Psoas muscle (tissue), 8 donors: ENCODE results near the gene PRKAG2. TPM values are rescaled to one million over a fixed set of nuclear protein-coding genes. Genes with fewer than 3 reads are reported as not detected.

Experiments used
- ATAC-seq, 4 donors: fragments of 200-7000 bp; cut with Tn5 transposase; one replicate each; pipeline ENCODE4 v1.9.1; 2020; ENCODE audit warnings: moderate library complexity in 3 of 4, mild to moderate bottlenecking in 2 of 4
- DNase-seq, 2 donors: peaks; one replicate each; pipeline ENCODE4 v3.0.0-alpha.2; 2020
- H3K27ac ChIP-seq: fragments of 200-600 bp; one replicate; pipeline ENCODE4 v1.8.0; 2022
- H3K27me3 ChIP-seq, 3 donors: fragments of 200-600 bp in 1 of 3; one replicate each; pipeline versions ENCODE4 v1.6.1 to v1.8.0; 2013 to 2022; ENCODE audit warnings: low read length in 2 of 3, mild to moderate bottlenecking in 2 of 3, moderate library complexity in 1 of 3; ENCODE audit not compliant: insufficient read depth in 3 of 3
- H3K36me3 ChIP-seq, 2 donors: fragments of 200-600 bp in 1 of 2; one replicate each; pipeline versions ENCODE4 v1.6.1 to v1.8.0; 2013 to 2022; ENCODE audit warnings: low read depth in 1 of 2, mild to moderate bottlenecking in 1 of 2, moderate library complexity in 1 of 2; ENCODE audit not compliant: insufficient read depth in 1 of 2
- H3K4me1 ChIP-seq: fragments of 200-600 bp; one replicate; pipeline ENCODE4 v1.8.0; 2022
- H3K4me3 ChIP-seq: fragments of 200-600 bp; one replicate; pipeline ENCODE4 v1.8.0; 2022; ENCODE audit warnings: mild to moderate bottlenecking
- H3K9me3 ChIP-seq: fragments of 200-600 bp; one replicate; pipeline ENCODE4 v1.8.0; 2022
- WGBS, 3 donors: extraction: QIAGEN DNeasy Blood & Tissue Kit; methylation state at CpG; one replicate each; pipeline versions ENCODE4 v1.1.6 to v1.1.7; 2013; 5-methylcytosine and 5-hydroxymethylcytosine counted together
- intact Hi-C, 2 donors: fragments of 100-400 bp; cut with DNase I; formaldehyde crosslinking; loops; one replicate each; pipeline versions ENCODE4 v1.11.0 to v1.14.2; 2022
- polyA plus RNA-seq, 3 donors: library from polyadenylated mRNA; stranded (reverse); fragments of 200-250 nt; gene quantifications; one replicate each; pipeline ENCODE4 v1.2.3, GENCODE V29; 2013
- total RNA-seq, 4 donors: library from RNA; stranded (reverse); fragmentation: NEBNext Ultra II Directional in 2 of 4; extraction: Animal tissue kit (Norgen Biotek cat#: 25700) in 2 of 4; gene quantifications; one replicate each; pipeline versions ENCODE4 v1.2.1 to v1.2.4, GENCODE V29; 2021 to 2023
- TF ChIP-seq, protein P1 (sequence below): fragments of 200-600 bp; IDR thresholded peaks from one replicate; pipeline ENCODE4 v1.8.0; 2022; ENCODE audit warnings: antibody characterized with exemption
- donor health status: healthy with polysubstance abuse.
- donor health status: DM: no; HTN: no; CAD: no; lungs with moderate emphysema.
- donor health status: Bipolar disorder and iron deficiency.
- donor health status: healthy.
- donor health status: DM: yes; HTN: yes; CAD: no.
- donor health status: DM: no; HTN: no; CAD: no.
- donor health status: DM: no; HTN: no; CAD: no.
- donor health status: DM: yes; HTN: yes; CAD: no.

The PRKAG2 gene
- total and polyA plus RNA-seq, 7 donors: 9.3 to 143 (median 19.8) TPM

DNA sequence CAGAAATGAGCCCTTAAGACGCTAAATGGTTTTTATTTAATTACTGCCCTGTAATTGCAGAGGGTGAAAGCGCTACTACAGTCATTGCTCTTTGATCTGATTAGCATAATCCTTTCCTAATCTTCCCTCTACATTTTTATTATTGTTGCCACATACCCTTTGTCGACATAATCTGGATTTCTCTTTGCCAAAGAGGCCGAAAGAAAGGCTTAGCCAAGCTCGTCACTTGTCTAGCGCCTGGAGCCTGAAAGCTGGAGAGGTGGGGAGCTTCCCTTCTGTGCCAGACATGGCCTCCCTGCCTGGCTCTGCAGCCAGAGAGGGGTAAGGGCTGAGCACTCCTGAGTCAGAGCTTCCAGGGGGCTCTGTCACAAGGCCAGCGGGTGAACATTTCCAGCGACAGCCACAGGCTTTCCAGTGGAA is 145.9 kb downstream of the PRKAG2 start:
- H3K4me3 ChIP-seq: no peak overlapping the region
- DNase-seq (no peak), ATAC-seq (no peak)
- peaks cover 0 to 3% of the 10 kb centered on the region in 2 donors for H3K36me3 ChIP-seq
- peaks cover 23% of the 10 kb centered on the region for H3K4me1 ChIP-seq
- H3K27ac ChIP-seq: no peak overlapping the region
- intact Hi-C loops: no loop called here
- 83 to 85% (median 85%) methylated on average over 8 of the region's 8 CpGs for WGBS, 3 donors
- TF ChIP-seq, protein P1, sequence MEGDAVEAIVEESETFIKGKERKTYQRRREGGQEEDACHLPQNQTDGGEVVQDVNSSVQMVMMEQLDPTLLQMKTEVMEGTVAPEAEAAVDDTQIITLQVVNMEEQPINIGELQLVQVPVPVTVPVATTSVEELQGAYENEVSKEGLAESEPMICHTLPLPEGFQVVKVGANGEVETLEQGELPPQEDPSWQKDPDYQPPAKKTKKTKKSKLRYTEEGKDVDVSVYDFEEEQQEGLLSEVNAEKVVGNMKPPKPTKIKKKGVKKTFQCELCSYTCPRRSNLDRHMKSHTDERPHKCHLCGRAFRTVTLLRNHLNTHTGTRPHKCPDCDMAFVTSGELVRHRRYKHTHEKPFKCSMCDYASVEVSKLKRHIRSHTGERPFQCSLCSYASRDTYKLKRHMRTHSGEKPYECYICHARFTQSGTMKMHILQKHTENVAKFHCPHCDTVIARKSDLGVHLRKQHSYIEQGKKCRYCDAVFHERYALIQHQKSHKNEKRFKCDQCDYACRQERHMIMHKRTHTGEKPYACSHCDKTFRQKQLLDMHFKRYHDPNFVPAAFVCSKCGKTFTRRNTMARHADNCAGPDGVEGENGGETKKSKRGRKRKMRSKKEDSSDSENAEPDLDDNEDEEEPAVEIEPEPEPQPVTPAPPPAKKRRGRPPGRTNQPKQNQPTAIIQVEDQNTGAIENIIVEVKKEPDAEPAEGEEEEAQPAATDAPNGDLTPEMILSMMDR: no peak
- H3K27me3 ChIP-seq: no peaks in the 10 kb centered on the region
- H3K9me3 ChIP-seq: no peaks in the 10 kb centered on the region

DNA sequence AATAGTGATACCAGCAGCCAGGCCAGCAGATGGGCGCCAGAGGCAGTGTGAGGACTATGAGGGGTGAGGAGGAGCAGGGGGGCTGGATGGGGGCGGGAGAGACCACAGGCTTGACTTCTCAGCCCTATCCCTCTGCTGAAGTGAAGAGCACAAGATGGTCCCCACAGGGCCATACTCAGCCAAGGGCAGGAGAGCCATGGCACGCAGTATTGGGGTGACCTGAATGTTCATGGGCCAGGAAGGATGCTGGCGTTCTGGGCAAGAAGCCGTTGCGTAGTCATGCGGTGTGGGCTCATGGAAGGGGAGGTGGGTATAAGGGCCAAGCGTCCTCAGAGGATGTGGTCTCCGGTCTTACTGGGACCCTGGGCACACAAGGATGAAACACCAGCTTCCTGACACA is 146.3 kb downstream of the PRKAG2 start:
- no peak overlapping the region for H3K4me3 ChIP-seq
- peaks cover 0 to 3% of the 10 kb centered on the region in 2 donors for H3K36me3 ChIP-seq
- no peaks in the 10 kb centered on the region for H3K27me3 ChIP-seq
- intact Hi-C loops: no loop called here
- H3K4me1 ChIP-seq: peaks cover 22% of the 10 kb centered on the region
- no peak overlapping the region for H3K27ac ChIP-seq
- ATAC-seq (no peak), DNase-seq (no peak)
- TF ChIP-seq, protein P1: no peak
- H3K9me3 ChIP-seq: no peaks in the 10 kb centered on the region
- 93 to 97% (median 95%) methylated on average over 9 of the region's 9 CpGs for WGBS, 3 donors

DNA sequence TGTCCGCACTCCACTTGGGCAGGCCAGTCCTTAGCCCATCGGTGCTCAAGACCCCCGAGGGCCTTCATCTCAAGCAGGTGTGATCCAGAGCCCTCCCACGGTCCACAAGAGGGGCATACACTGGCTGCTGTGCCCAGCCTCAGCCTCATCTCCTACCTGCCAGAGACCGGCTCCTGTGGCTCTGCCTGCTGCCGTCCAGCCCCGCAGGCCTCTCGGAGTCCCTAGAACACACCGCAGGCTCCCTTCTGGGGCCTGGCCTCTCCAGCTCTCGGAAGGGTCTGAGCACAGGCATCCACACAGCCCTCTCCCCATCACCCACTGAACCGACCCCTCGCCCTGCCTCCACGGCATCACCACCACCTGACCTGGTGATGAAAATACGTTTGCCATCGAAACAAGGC is 147.4 kb downstream of the PRKAG2 start:
- intact Hi-C loops: no loop called here
- Histone ChIP-seq H3K4me3 (no peak overlapping the region), H3K27ac (no peak overlapping the region), H3K36me3 (peaks cover 0 to 3% of the 10 kb centered on the region in 2 donors), H3K27me3 (no peaks in the 10 kb centered on the region), H3K4me1 (peaks cover 19% of the 10 kb centered on the region), H3K9me3 (no peaks in the 10 kb centered on the region)
- TF ChIP-seq, protein P1: no peak
- ATAC-seq (no peak), DNase-seq (no peak)
- 93 to 94% (median 94%) methylated on average over 15 of the region's 15 CpGs for WGBS, 3 donors

DNA sequence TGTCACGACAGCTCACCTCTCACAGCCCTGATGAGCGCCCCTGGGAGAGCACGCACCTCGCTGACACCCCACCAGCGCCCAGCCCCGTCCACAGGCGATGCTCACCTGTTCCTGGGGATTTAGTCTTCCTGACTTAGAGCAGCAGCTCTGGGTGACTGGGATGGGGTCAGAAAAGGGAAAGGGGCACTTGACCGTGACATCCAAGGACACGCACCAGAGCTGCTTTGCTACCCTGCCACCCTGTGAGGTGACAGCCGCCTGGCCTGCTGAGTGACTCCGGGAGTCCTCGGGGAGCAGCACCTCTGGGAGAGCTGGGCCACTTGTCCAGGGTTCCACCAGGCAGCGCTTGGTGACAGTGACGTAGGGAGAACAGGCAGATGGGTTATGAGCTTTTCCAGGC is 148.2 kb downstream of the PRKAG2 start:
- ATAC-seq: no peak
- Histone ChIP-seq H3K4me3 (no peak overlapping the region), H3K27ac (no peak overlapping the region), H3K4me1 (peaks cover 19% of the 10 kb centered on the region), H3K27me3 (no peaks in the 10 kb centered on the region), H3K36me3 (no peaks in the 10 kb centered on the region), H3K9me3 (no peaks in the 10 kb centered on the region)
- WGBS, 3 donors: 96 to 98% (median 98%) methylated on average over 14 of the region's 14 CpGs
- TF ChIP-seq, protein P1: no peak
- no peak for DNase-seq
- intact Hi-C loops: no loop called here

DNA sequence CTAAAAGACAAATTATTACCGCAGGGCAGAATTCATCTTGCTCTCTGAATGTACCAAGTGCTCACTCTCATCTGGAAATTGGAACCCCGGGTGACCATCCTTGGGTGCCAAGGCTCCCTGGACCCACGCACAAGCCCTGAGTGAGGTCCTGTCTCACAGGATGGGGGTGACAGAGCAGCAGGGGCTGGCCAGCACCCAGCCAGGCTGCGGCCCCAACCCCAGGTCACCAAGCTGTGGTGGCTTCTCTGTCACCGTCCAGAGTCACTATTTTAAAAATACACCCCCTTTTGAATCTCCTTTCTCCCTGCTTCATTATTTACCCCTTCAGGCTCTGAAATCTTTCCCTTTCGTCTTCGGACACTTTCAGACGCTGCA is 148.6 kb downstream of the PRKAG2 start:
- H3K36me3 ChIP-seq: no peaks in the 10 kb centered on the region
- H3K27ac ChIP-seq: no peak overlapping the region
- TF ChIP-seq, protein P1: no peak
- H3K9me3 ChIP-seq: no peaks in the 10 kb centered on the region
- H3K27me3 ChIP-seq: no peaks in the 10 kb centered on the region
- no peak overlapping the region for H3K4me3 ChIP-seq
- ATAC-seq (no peak), DNase-seq (no peak)
- peaks cover 19% of the 10 kb centered on the region for H3K4me1 ChIP-seq
- 83 to 94% (median 89%) methylated on average over 8 of the region's 8 CpGs for WGBS, 3 donors
- intact Hi-C loops: no loop called here
